Stromal cell of bone marrow (primary cell): ENCODE results near the gene FAM193B.

Experiments
- DNase-seq: peaks from one replicate; pipeline ENCODE4 v3.0.0-alpha.2; 2012; ENCODE audit warnings: low read depth

The FAM193B gene

DNA sequence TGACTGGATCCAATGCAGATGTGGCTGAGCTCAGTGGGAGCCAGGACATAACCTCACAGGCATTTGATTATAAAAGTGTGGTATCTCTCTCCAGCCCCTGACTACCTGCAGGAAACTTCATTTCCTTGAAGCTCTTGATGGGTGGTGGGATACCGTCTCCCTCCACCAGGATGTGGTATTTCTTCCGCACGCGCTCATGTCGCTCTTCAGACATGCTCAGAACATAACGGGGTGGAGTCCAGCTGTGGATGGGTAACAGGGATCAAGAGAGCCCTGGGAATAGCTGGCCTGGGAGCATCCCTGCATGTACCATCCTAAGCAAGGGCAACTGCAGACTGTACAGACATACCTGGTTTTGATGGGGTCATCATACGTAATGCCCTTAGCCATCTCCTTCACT is 38.8 kb downstream of the FAM193B start:
- no peak for DNase-seq

DNA sequence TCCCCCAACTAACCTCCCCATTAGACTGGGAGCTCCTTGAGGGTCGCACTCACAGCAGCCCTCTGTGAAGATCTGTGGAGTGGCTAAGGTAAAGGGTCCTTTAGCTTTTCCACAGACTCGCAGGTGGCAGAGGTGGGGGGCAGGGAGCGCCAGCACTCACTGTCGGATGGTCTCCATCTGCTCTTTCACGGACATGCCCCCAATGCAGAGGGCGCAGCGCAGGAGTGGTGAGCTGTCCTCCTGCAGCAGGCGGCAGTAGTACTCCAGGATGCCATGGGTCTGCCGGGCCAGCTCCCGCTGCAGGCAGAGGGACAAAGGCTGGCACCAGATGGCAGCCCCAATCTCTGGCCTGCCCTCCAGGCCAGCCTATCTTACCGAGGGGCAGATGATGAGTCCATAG is 39.8 kb downstream of the FAM193B start:
- no peak for DNase-seq

DNA sequence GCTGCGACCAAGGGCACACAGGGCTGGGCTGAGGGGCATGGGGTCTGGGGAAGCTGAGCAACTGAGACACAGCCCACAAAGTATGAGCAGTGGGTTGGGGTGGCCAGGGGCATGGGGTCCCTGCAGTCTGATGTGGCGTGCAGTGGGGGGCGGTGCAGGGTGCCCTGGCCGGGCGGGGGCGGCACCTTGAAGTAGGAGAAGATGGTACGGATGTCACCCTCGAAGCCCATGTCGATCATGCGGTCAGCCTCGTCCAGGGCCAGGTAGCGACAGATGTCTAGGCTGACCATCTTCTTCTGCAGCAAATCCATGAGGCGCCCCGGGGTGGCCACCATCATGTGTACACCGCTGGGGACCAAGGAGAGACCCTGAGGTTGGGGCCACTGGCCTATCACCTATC is 40.9 kb downstream of the FAM193B start:
- no peak for DNase-seq

DNA sequence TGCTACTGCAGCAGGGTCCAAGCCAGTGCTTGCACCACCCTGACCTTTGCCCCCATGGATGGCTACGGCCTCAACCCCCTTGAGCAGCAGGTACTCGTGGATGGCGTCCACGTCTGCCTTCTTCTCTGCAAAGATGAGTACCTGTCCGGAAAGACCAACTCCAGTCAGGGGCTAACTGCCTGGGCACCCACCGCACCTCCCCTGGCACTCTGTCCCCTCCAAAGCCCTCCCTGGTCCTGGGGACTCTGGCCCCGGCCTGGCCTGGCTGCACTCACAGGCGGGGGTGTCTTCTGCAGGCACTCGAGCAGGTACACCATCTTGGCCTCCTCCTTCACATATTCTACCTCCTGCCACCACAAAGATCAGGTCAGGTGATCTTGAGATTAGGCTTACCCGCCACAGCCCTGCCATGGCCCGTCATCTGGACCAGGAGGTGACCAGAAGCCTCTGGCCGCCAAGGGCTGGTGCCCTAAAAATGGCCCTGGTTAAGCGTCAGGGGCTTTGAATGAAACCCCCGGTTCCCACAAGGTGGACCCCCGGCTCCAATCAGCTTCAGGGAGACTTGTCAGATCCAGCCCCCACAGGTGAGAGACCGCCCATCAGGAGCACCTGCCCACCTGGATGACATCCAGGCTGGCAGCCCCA is 41.5 kb downstream of the FAM193B start:
- no peak for DNase-seq

DNA sequence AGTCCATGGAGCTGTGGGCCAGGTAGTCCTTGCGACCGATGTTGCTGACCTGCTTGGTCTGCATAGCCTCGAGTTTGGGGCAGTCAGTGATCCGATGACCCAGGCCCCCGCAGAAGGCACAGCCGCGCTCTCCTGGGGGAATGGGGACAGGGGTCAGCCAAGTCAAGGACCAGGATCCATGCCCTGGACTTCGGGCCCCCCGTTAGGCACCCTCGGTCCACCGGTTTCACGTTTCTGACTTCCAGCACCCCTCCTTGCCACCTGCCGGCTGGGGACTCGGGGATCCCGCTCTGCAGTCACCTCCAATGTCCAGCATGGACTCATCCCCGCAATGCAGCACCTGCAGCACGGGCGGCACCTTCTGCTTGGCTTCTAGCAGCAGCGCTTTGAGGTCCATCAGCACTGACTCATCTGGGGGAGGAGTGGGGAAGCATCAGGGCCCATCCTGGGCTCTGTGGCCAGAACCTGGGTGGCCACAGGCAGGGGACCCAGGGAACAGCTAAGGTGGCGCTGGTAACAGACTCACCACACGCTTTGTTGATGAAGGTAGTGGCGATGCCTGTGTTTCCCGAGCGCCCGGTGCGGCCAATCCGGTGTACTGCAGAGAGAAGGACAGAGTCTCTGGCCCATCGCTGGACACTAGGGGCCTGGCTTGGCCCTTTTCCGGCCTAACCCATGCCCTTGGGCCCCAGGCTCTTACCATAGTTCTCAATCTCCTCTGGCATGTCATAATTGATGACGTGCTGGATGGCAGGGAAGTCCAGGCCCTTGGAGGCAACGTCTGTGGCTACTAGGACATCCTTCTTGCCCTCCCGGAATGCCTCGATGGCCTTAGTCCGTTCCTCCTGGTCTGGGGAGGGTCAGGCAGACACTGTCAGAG is 42.3 kb downstream of the FAM193B start:
- DNase-seq = no peak

DNA sequence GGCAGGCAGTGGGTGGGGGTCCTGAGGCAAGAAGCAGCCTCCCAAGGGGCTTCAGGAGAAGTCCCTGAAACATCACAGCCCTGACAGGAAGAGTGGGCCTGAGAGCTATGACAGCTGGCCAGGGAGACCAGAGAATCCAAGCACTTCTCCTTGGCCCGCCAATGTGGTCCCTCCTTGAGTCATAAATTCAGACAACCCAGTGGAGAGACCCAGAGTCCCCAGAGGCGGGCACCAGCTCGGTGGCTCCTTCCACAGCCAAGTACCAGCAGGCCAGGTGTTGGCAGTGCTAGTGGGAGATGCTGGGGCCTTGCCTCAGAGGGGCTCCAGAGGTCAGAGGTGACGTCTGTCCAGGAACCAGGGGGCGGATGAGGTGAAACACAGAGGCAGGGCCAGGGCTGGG is 43.2 kb downstream of the FAM193B start:
- no peak for DNase-seq

DNA sequence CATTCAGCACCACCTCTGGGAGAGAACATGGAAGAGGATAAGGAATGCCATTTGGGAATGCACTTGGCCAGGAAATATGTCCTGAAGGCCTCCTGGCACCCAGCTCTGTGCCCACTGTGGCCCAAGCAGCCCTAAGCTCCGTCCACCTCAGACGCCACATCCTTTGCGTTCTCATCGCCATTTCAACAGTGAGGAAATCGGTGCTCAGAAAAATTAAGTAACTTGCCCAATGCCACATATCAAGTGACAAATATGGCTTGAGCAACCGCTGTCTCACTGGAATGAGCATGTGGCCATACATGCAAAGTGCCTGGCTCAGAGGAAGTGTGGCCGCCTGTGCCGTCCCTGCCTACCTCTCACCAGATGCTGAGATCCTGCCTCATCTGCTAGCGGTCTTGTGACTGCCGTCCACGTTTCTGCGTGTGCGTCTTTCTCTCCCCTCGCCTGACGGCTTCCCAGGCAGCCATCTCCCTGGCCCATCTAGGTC is 43.8 kb downstream of the FAM193B start:
- DNase-seq = no peak

DNA sequence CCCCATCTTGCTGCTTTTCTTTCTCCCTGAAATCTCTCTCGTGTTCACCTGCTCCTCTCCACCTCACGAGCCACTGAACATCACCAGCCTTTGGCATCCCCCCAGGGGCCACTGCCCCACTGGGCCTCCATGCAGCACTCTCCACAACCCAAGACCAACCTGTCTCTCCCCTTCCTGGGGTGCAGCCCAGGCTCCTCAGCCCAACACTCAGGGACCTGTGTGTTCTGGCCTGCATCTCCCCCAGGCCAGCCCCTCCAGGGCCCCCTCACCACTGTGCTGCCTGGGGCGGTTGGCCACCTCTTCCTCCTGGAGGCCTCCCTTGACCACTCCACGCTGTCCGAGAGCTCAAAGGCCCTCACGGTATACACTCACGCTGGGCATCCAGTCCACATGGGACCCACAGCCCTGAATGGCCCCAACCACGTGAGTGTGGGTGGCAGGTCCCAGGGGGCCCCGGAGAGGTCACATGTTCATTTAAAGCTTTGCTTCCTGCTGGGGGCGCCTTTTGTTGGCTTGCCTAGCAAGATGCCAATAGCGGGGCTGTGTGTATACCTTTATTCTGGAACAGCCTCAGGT is 44.3 kb downstream of the FAM193B start:
- DNase-seq = no peak

DNA sequence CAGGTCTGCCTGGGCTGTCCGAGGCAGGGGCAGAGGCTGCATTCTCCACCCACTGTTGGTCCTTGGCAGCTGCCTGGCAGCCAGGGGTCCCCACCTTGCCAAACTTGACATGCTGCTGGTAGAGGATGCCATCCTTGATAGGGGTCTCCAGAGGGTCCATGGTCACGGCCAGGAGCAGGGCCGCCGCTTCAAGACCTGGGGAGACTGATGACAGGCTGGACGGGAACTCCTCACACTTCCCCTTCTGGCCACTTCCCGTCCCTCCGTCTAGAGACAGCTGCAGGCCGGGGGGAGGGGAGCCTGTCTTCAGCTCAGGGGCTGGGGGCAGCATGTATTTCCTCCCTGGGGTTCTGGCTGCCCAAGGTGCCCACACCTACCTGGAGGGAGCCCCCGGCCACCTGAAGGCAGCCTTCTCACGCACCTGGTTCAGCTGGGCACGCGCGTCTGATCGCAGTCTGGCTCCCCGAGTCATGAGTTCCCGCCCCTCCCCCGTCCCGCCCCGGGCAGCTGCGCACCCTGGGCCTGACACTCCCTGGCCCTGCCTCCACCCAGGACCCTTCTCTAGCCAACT is 44.9 kb downstream of the FAM193B start, which contains the start of gene DOK3:
Gene DOK3 (minus strand): TSS at position 446 of the 571 bp plus-strand sequence. CDS start 286 bp downstream, at position 160.
- no peak for DNase-seq

DNA sequence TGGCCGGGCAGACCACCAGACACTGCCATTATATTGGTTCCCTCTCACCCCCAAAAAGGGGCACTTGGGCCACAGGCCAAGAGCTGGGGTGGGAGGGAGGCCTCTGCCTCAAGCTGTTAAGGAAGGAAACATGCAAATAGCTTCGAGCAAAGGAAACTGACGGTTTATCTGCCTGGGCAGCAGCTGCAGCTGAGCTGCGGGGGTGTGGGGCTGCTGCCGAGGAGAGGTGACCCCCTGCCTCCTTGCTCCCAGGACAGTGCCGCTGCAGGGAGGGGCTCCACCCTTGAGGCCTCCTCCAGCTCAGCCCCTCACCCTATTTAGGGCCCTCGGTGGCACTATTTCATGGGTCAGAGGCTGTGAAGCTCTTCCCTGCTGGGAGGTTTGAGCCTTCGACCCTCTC is 45.5 kb downstream of the FAM193B start:
- no peak for DNase-seq

DNA sequence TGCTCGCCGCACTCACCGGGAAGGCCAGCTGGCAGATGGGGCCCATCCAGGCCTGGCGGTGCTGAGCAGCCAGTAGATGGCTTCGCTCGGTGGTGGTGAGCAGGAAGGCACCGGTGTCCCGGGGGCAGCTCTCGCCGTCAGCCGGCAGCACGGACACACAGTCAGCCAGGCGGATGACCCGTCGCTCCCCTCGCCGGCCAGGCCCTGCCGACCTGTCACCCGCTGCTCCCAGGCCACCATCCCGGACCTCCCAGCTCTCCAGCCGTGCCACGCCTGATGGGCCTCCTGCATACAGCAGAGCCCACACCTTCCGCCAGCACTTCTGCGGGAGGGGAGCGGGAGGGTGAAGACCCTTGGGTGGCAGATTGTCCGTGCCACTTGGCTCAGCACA is 46.1 kb downstream of the FAM193B start:
- DNase-seq = no peak

DNA sequence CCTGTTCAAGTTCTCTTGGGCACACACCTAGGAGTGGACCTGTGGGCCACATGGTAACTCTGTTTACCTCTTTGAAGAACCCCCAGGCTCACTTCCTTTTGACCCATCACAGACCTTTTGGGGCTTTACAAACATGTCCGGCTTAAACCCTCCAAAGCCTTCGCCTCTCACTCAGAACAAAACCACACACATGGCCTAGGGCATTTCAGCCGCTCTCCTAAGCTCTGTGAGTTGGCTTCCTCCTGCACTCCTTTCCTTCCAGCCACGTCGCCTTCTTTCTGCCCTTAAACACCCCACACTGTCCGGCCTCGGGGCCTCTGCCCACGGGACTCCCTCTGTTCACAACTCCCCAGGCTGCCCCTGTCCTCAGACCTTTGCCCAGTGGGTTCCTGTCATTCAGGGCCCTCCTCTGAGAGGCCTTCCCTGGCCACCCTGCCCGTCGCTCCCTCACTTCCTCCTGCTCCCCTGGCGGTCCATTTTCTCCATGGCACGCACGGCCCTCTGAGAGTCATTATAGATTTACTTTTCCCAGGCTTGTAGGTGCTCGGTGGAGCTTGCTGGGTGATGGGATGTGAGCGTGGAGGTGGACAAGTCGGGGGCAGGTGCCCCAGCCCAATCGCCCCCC is 46.7 kb downstream of the FAM193B start:
- DNase-seq = no peak

DNA sequence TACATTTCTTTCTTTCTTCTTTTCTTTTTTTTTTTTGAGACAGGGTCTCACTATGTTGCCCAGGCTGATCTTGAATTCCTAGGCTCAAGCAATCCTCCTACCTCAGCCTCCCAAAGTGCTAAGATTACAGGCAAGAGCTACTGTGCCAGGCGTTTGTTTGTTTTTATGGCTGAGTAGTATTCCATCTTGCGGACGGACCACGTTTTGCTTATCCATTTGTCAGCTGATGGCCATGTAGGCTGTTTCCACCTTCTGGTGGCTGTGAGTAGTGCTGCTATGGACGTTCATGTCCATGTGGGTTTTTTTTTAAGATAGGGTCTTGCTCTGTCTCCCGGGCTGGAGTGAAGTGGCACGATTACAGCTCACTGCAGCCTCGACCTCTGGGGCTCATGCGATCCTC is 47.2 kb downstream of the FAM193B start:
- DNase-seq = no peak

DNA sequence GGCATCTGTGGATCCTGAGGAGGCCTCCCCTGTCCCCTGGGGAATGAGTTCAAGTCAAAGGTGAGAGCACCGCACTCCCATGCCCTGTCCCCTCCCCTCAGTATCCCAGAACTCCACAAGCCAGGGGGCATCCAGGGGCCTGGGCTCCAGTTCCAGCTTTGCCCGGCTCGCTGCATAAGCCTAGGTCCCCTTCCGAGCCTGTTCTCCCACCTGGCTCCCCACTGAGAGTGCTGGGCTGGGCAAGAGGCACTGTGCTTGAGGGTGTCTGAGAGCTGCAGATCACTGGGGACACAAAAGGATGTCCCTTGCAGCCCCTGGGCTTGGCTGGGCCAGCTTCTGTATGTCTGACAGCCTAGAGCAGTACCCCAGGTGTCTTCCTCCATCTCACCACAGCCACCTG is 49.3 kb downstream of the FAM193B start:
- DNase-seq = no peak

DNA sequence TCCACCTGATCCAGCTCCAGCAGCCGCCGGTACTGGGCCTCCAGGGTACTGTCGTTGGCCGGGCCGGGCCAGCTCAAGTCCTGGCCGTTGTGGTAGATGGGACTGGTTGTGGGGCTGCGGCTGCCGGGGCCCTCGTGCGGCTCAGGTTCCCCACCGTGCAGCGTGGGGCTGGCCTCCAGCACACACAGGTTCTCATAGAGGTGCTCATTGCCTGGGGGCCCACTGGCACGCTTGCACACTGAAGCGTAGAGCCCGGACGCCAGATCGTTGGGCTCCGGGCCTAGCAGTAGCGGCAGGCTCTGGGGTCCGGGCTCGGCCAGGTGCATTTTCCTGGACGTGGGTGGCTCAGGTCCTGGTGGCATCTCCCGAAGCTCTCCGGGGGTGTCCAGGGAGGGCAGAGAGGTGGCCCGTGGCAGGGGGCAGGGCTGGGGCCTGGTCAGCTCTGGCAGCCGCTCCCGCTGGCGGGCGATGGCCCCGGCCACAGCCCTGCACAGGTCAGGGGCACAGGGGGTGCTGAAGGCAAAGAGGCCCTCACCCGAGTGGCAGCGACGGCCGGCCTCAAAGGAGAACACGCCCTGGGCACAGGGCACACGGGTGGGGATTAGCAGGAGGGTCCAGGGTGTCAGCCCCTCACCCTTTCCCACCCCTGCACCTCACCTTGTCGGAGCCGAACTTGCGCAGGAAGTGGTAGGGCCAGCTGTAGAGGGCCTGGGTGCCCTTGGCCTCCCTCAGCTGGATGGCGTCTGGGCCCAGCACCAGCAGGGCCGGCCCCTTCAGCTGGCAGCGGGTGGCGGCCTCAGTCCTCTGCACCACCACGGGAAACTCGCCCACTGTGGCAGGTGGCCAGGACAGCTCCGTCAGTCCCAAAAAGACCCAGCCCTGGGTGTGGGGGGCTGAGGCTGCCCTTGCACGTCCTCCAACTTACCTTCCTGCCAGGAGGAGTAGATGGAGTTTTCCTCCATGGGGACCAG is 50.0 kb downstream of the FAM193B start:
- no peak for DNase-seq

DNA sequence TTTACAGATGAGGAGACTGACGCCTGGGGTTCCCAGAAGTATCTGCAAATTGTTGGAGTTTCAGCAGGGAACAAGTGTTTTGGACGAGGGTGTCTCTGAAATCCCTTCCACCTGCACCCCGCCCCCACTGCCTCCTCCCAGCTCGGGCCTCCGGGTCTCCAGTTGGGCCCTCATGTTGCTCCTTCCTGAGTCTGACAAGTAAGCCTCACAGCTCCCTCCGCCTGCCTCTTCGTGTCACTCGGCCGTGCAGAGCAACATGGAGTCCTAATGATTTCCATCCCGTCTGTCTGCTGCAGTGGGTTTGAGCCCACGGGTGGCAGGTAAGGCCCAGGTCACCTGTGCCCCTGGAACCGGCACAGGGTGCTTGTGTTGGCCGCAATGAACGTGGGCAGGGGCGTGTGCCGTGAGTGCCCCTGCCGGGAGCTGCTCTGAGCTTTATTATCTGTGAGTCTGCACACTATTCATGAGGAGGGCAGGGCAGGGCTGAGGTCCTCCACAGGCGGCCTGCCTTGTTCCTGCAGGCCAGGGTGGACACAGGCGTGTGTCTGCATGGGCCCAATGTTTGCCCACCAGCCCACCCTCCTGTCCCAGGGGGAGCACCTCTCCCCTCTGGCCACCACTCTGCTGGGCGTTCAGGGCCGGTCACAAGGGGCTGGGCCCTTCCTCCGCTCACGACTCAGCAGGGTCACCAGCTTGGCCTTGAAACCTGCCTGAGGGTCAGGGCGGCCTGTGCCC is 50.8 kb downstream of the FAM193B start:
- no peak for DNase-seq

DNA sequence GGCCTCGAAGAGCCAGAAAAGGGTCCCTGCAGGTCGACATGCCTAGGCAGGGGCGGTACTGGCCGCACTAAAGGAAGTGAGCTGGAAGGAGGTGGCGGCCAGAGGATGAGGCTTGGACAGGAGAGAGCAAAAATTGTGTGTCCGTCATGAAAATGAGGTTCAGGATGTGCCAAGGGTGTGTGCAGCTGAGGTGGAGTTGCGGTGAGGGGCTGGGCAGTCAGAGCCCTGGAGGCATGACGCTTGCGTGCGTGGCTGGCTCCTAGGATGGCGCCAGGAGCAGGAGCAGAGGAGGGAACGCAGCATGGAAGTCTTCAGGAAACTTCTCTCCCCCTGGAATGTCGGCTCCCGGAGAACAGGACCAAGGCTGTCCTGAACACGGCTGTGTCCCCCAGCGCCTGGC is 51.5 kb downstream of the FAM193B start:
- DNase-seq = no peak

DNA sequence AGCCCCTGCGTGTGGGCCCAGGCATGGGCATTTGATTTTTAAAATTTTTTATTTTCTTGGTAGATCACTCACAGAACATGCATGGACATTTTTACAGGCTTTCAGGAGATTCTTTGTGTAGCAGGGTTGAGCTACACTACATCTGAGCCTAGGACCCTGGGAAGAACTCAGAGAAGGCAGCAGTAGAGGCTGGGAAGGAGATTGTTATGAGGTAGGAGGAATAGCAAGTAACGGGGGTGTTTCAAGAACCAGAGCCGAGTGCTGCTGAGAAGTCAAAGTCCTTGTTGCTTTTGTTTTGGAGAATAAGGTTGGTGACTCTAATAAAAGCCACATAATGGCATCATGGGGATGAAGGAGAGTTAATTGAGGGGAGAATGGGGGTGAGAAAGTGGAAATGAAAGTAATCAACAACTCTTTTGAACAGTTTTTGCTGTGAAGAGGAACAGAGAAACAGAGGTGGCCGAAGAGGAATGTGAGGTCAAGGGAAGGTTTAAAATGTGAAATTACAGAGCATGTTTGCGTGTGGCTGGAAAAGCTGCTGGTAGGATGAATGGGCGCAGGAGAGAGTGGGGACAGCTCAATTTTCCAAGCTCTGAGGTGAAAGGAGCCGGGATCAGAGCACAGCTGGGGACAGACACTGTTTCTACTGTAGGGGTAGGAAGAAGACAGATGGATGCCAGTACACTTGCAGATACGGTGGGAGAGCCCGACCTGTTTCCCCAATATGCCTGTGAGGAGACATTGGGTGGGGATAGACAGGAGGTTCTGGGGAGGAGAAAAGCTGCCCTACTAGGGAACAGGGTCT is 52.3 kb downstream of the FAM193B start:
- DNase-seq = no peak
